K562 (cell line): ENCODE data around the gene GPR137C. TPM values are rescaled to one million over a fixed set of nuclear protein-coding genes. Genes with fewer than 3 reads are reported as not detected.

Experiments
- ARID1B ChIP-seq: fragments of 450-650 bp; IDR thresholded peaks from 2 replicates; pipeline ENCODE4 v1.6.1; 2016; ENCODE audit warnings: antibody characterized with exemption, mild to moderate bottlenecking, inconsistent platforms
- BDP1 ChIP-seq: IDR thresholded peaks from 3 replicates; pipeline ENCODE4 v1.6.1; 2011; ENCODE audit not compliant: insufficient read length, insufficient read depth
- CAMTA2 ChIP-seq: fragments of 250-450 bp; sonication (Bioruptor Pico); conservative IDR thresholded peaks from 2 replicates; pipeline ENCODE4 v1.5.1; 2022
- ELF4 ChIP-seq: fragments of 450-650 bp; formaldehyde crosslinking; IDR thresholded peaks from 2 replicates; pipeline ENCODE4 v1.4.0; 2022; ENCODE audit warnings: missing genetic modification characterization
- ETS2 ChIP-seq: IDR thresholded peaks from 2 replicates; pipeline ENCODE4 v1.6.1; 2016; ENCODE audit warnings: borderline replicate concordance, missing genetic modification characterization, mild to moderate bottlenecking, moderate library complexity, missing compliant biosample characterization; ENCODE audit not compliant: poor library complexity, severe bottlenecking
- ETV5 ChIP-seq: sonication (generic); formaldehyde crosslinking; IDR thresholded peaks from 2 replicates; pipeline ENCODE4 v1.4.0; 2020; ENCODE audit warnings: low read depth, mild to moderate bottlenecking, missing genetic modification reagents
- FOXA3 ChIP-seq, 2 experiments: fragments of 450-650 bp in 1 of 2; sonication (generic) in 1 of 2; formaldehyde crosslinking; IDR thresholded peaks in 1 of 2; conservative IDR thresholded peaks in 1 of 2; 2 replicates each; pipeline versions ENCODE4 v1.4.0 to v1.8.0; 2020 to 2022; ENCODE audit warnings: mild to moderate bottlenecking in 2 of 2, missing genetic modification reagents in 1 of 2
- HDAC8 ChIP-seq: fragments of 450-650 bp; IDR thresholded peaks from 2 replicates; pipeline ENCODE4 v1.6.1; 2016; ENCODE audit warnings: mild to moderate bottlenecking, missing genetic modification characterization, moderate library complexity, missing compliant biosample characterization
- HMGXB4 ChIP-seq: sonication (generic); formaldehyde crosslinking; IDR thresholded peaks from 2 replicates; pipeline ENCODE4 v1.8.1; 2023; ENCODE audit warnings: mild to moderate bottlenecking, missing genetic modification reagents
- LARP7 ChIP-seq: fragments of 450-650 bp; IDR thresholded peaks from 2 replicates; pipeline ENCODE4 v1.6.1; 2016
- OTX1 ChIP-seq: fragments of 450-650 bp; formaldehyde crosslinking; IDR thresholded peaks from 2 replicates; pipeline ENCODE4 v1.4.0; 2022; ENCODE audit warnings: mild to moderate bottlenecking
- PHTF2 ChIP-seq: fragments of 250-450 bp; sonication (Bioruptor Pico); IDR thresholded peaks from 2 replicates; pipeline ENCODE4 v1.5.0; 2021; ENCODE audit warnings: mild to moderate bottlenecking
- RUNX1 ChIP-seq: sonication (generic); IDR thresholded peaks from 2 replicates; pipeline ENCODE4 v1.6.1; 2016; ENCODE audit warnings: antibody characterized with exemption, low read depth
- SMARCC2 ChIP-seq: fragments of 450-650 bp; IDR thresholded peaks from 2 replicates; pipeline ENCODE4 v1.6.1; 2017; ENCODE audit warnings: antibody characterized with exemption, moderate library complexity, mild to moderate bottlenecking, low read depth
- XRCC5 ChIP-seq: fragments of 200-400 bp; formaldehyde crosslinking; IDR thresholded peaks from 2 replicates; pipeline ENCODE4 v1.6.1; 2017; ENCODE audit warnings: low read depth, mild to moderate bottlenecking, low read length
- ZNF217 ChIP-seq: sonication (generic); formaldehyde crosslinking; IDR thresholded peaks from 2 replicates; pipeline ENCODE4 v1.8.0; 2022; ENCODE audit warnings: mild to moderate bottlenecking, missing genetic modification reagents
- ZNF347 ChIP-seq: fragments of 450-650 bp; formaldehyde crosslinking; IDR thresholded peaks from 2 replicates; pipeline ENCODE4 v1.4.0; 2020; ENCODE audit warnings: low read depth, mild to moderate bottlenecking, moderate library complexity
- ZNF561 ChIP-seq: fragments of 450-650 bp; formaldehyde crosslinking; conservative IDR thresholded peaks from 2 replicates; pipeline ENCODE4 v1.4.0; 2020; ENCODE audit warnings: mild to moderate bottlenecking, moderate library complexity
- ZNF57 ChIP-seq: fragments of 450-650 bp; formaldehyde crosslinking; IDR thresholded peaks from 2 replicates; pipeline ENCODE4 v1.4.0; 2020; ENCODE audit warnings: mild to moderate bottlenecking, moderate library complexity
- ZNF77 ChIP-seq: fragments of 250-450 bp; sonication (Bioruptor Pico); IDR thresholded peaks from 2 replicates; pipeline ENCODE4 v1.5.0; 2020
- polyA plus RNA-seq, 8 experiments: library from polyadenylated mRNA; depleted of rRNA in 4 of 8; stranded (reverse) in 5 of 8; unstranded in 3 of 8; fragments of >200 nt; fragmentation: Nextera tagmentation in 2 of 8; fragmentation: Illumina TruSeq in 1 of 8; extraction: Ambion mirVana in 2 of 8; extraction: Trizol in 1 of 8; gene quantifications; 2 replicates each; pipeline versions ENCODE4 v1.2.1 to v1.2.3, GENCODE V29; 2011 to 2014; ENCODE audit warnings: inconsistent platforms in 1 of 8, missing spikeins in 1 of 8
- total RNA-seq, 7 experiments: library from RNA; depleted of rRNA in 6 of 7; stranded (reverse); fragments of >200 nt in 6 of 7; fragmentation: Illumina TruSeq in 2 of 7; extraction: Trizol in 2 of 7; gene quantifications; 2 replicates each; pipeline versions ENCODE4 v1.2.1 to v1.2.3, GENCODE V29; 2011 to 2021; ENCODE audit warnings: low replicate concordance in 1 of 7
- TF ChIP-seq, protein P1 (sequence below), 2 experiments: IDR thresholded peaks; 2 replicates each; pipeline ENCODE4 v1.6.1; 2012; ENCODE audit warnings: improper control_type of control experiment in 2 of 2, low read depth in 2 of 2, low read length in 2 of 2, borderline replicate concordance in 1 of 2
- TF ChIP-seq, protein P2 (sequence below): fragments of 450-650 bp; formaldehyde crosslinking; IDR thresholded peaks from 2 replicates; pipeline ENCODE4 v1.4.0; 2020; ENCODE audit warnings: mild to moderate bottlenecking, moderate library complexity

The GPR137C gene
- total and polyA plus RNA-seq, 9 of the 15 experiments (the other 6 are each of a cell fraction or from before 2014, with no cell fraction given) = 0.03 to 0.31 (median 0.06) TPM; not detected in 4

- TF ChIP-seq ZNF561 (CRISPR knock-in tag) = no peak
- TF ChIP-seq HMGXB4 (CRISPR knock-in tag) = no peak
- no peak for TF ChIP-seq ETV5 (CRISPR knock-in tag)
- TF ChIP-seq ZNF347 (CRISPR knock-in tag) = no peak
- no peak for TF ChIP-seq PHTF2
- TF ChIP-seq, protein P1, sequence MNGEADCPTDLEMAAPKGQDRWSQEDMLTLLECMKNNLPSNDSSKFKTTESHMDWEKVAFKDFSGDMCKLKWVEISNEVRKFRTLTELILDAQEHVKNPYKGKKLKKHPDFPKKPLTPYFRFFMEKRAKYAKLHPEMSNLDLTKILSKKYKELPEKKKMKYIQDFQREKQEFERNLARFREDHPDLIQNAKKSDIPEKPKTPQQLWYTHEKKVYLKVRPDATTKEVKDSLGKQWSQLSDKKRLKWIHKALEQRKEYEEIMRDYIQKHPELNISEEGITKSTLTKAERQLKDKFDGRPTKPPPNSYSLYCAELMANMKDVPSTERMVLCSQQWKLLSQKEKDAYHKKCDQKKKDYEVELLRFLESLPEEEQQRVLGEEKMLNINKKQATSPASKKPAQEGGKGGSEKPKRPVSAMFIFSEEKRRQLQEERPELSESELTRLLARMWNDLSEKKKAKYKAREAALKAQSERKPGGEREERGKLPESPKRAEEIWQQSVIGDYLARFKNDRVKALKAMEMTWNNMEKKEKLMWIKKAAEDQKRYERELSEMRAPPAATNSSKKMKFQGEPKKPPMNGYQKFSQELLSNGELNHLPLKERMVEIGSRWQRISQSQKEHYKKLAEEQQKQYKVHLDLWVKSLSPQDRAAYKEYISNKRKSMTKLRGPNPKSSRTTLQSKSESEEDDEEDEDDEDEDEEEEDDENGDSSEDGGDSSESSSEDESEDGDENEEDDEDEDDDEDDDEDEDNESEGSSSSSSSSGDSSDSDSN (IDR thresholded peaks at IDR 0.05; ENCODE audit: borderline replicate concordance in 1 of 2, low read depth in 2 of 2, low read length in 2 of 2) = 0 out of 4 replicates have a peak, but pooled peaks of 1 of the 2 experiments have one; percentile 34
- TF ChIP-seq RUNX1 = no peak
- TF ChIP-seq HDAC8 (tag) = no peak
- TF ChIP-seq BDP1 = no peak
- TF ChIP-seq ZNF217 = no peak
- TF ChIP-seq ARID1B = no peak
- no peak for TF ChIP-seq XRCC5
- TF ChIP-seq OTX1 = no peak
- TF ChIP-seq FOXA3 (CRISPR knock-in tag; conservative IDR thresholded peaks at IDR 0.05 in 1 of 2, IDR thresholded peaks at IDR 0.05 in 1 of 2) = no peak
- no peak for TF ChIP-seq LARP7
- no peak for TF ChIP-seq CAMTA2 (CRISPR knock-in tag)
- TF ChIP-seq ETS2 = no peak
- no peak for TF ChIP-seq ZNF77 (CRISPR knock-in tag)
- TF ChIP-seq, protein P2, sequence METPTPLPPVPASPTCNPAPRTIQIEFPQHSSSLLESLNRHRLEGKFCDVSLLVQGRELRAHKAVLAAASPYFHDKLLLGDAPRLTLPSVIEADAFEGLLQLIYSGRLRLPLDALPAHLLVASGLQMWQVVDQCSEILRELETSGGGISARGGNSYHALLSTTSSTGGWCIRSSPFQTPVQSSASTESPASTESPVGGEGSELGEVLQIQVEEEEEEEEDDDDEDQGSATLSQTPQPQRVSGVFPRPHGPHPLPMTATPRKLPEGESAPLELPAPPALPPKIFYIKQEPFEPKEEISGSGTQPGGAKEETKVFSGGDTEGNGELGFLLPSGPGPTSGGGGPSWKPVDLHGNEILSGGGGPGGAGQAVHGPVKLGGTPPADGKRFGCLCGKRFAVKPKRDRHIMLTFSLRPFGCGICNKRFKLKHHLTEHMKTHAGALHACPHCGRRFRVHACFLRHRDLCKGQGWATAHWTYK = peak; percentile 49; the same call in 1 of the 2 replicates
- TF ChIP-seq ELF4 (CRISPR knock-in tag) = no peak
- TF ChIP-seq ZNF57 (CRISPR knock-in tag) = no peak
- TF ChIP-seq SMARCC2 = no peak
Observed at GRCh38 chr14:52552063-52552988, at the start of gene GPR137C, which contains the start of gene TXNDC16 (continued).
